ENCODE results near the gene KHDRBS2. TPM values are rescaled to one million over a fixed set of nuclear protein-coding genes. Genes with fewer than 3 reads are reported as not detected.

The KHDRBS2 gene
- total RNA-seq, 1 donor = not detected

GRCh38 chr6:61950811-61951210, 335.2 kb downstream of the KHDRBS2 start:
- DNase-seq (ENCODE audit: low read depth) = no peak
- no peak overlapping the region for H3K4me3 ChIP-seq (ENCODE audit: low read depth, low read length)
- TF ChIP-seq CTCF (IDR thresholded peaks at IDR 0.05; ENCODE audit: insufficient read depth, low read depth, low read length) = no peak

- no peak for DNase-seq (ENCODE audit: low read depth)
- H3K4me3 ChIP-seq (ENCODE audit: low read depth, low read length) = no peak overlapping the region
- TF ChIP-seq CTCF (IDR thresholded peaks at IDR 0.05; ENCODE audit: insufficient read depth, low read depth, low read length) = no peak
Observed at GRCh38 chr6:61949971-61950370, 336.1 kb downstream of the KHDRBS2 start.

- H3K4me3 ChIP-seq (ENCODE audit: low read depth, low read length) = no peak overlapping the region
- no peak for TF ChIP-seq CTCF (IDR thresholded peaks at IDR 0.05; ENCODE audit: insufficient read depth, low read depth, low read length)
- DNase-seq (ENCODE audit: low read depth) = no peak
Observed at GRCh38 chr6:61949161-61949560, 336.9 kb downstream of the KHDRBS2 start.

- no peak for TF ChIP-seq CTCF (IDR thresholded peaks at IDR 0.05; ENCODE audit: insufficient read depth, low read depth, low read length)
- DNase-seq (ENCODE audit: low read depth) = no peak
- H3K4me3 ChIP-seq (ENCODE audit: low read depth, low read length) = no peak overlapping the region
Observed at GRCh38 chr6:61947311-61947947, 338.6 kb downstream of the KHDRBS2 start.

- no peak overlapping the region for H3K4me3 ChIP-seq (ENCODE audit: low read depth, low read length)
- TF ChIP-seq CTCF (IDR thresholded peaks at IDR 0.05; ENCODE audit: insufficient read depth, low read depth, low read length) = no peak
- no peak for DNase-seq (ENCODE audit: low read depth)
Observed at GRCh38 chr6:61940919-61941318, 345.1 kb downstream of the KHDRBS2 start.

- no peak for DNase-seq (ENCODE audit: low read depth)
- no peak overlapping the region for H3K4me3 ChIP-seq (ENCODE audit: low read depth, low read length)
- TF ChIP-seq CTCF (IDR thresholded peaks at IDR 0.05; ENCODE audit: insufficient read depth, low read depth, low read length) = no peak
Observed at GRCh38 chr6:61935242-61935846, 350.7 kb downstream of the KHDRBS2 start.

- no peak overlapping the region for H3K4me3 ChIP-seq (ENCODE audit: low read depth, low read length)
- no peak for DNase-seq (ENCODE audit: low read depth)
- no peak for TF ChIP-seq CTCF (IDR thresholded peaks at IDR 0.05; ENCODE audit: insufficient read depth, low read depth, low read length)
Observed at GRCh38 chr6:61909486-61909885, 376.5 kb downstream of the KHDRBS2 start.
